ENCODE measurements around the gene SDR42E1. TPM values are rescaled to one million over a fixed set of nuclear protein-coding genes. Genes with fewer than 3 reads are reported as not detected.
A peak's percentile ranks its signal among the peaks of the same experiment; 100 is the strongest.
"Not testable (repeated sequence)": the region's sequence is repeated elsewhere in the genome, so short reads cannot be mapped to it uniquely, and the experiment has no call there.

Gene SDR42E1
- total RNA-seq, 1 donor = 1.4 TPM

DNA sequence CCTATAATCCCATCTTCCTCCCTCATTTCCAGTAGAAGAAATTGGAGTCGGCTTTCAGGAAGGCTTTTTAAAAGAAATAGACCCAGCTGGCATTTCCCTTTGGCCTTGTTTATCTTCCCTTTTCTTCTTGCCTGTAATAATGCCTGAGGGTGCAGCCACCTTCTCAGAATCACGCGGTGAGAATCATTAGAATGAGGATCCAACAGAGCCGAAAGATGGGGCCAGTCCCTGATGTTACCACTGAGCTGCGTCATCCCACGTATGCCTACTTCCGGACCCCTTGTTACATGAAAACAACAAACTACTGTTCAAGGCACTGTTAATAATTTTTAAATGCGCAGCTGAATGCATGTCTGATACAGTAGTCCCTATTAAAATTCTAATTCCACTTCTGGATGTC is 24.1 kb downstream of the SDR42E1 start:
- Histone ChIP-seq H3K36me3 (ENCODE audit: insufficient read depth, low read length) (no peaks in the 10 kb centered on the region), H3K4me3 (ENCODE audit: insufficient read depth, low read length) (no peak overlapping the region)
- TF ChIP-seq, protein P1, sequence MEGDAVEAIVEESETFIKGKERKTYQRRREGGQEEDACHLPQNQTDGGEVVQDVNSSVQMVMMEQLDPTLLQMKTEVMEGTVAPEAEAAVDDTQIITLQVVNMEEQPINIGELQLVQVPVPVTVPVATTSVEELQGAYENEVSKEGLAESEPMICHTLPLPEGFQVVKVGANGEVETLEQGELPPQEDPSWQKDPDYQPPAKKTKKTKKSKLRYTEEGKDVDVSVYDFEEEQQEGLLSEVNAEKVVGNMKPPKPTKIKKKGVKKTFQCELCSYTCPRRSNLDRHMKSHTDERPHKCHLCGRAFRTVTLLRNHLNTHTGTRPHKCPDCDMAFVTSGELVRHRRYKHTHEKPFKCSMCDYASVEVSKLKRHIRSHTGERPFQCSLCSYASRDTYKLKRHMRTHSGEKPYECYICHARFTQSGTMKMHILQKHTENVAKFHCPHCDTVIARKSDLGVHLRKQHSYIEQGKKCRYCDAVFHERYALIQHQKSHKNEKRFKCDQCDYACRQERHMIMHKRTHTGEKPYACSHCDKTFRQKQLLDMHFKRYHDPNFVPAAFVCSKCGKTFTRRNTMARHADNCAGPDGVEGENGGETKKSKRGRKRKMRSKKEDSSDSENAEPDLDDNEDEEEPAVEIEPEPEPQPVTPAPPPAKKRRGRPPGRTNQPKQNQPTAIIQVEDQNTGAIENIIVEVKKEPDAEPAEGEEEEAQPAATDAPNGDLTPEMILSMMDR (IDR thresholded peaks at IDR 0.05; ENCODE audit: extremely low read depth, low read depth, low read length) = no peak

DNA sequence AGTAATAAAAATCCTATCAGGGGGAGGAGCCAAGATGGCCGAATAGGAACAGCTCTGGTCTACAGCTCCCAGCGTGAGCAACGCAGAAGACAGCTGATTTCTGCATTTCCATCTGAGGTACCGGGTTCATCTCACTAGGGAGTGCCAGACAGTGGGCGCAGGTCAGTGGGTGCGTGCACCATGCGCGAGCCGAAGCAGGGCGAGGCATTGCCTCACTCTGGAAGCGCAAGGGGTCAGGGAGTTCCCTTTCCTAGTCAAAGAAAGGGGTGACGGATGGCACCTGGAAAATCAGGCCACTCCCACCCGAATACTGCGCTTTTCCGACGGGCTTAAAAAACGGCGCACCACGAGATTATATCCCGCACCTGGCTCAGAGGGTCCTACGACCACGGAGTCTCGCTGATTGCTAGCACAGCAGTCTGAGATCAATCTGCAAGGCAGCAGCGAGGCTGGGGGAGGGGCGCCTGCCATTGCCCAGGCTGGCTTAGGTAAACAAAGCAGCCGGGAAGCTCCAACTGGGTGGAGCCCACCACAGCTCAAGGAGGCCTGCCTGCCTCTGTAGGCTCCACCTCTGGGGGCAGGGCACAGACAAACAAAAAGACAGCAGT is 33.8 kb downstream of the SDR42E1 start:
- not testable (repeated sequence) for H3K79me2 ChIP-seq (ENCODE audit: insufficient read depth, low read length); H3K27me3 ChIP-seq (ENCODE audit: insufficient read depth, low read length); H3K4me2 ChIP-seq (ENCODE audit: insufficient read depth, low read length); H3K9me3 ChIP-seq (ENCODE audit: low read depth, low read length); H3K27ac ChIP-seq (ENCODE audit: low read depth, low read length); H2AFZ ChIP-seq (ENCODE audit: low read length); H3K4me1 ChIP-seq (ENCODE audit: insufficient read depth, low read length); H3K36me3 ChIP-seq (ENCODE audit: insufficient read depth, low read length); H4K20me1 ChIP-seq (ENCODE audit: insufficient read depth, low read length); DNase-seq (ENCODE audit: insufficient read length, low spot score, missing footprints); H3K4me3 ChIP-seq (ENCODE audit: insufficient read depth, low read length)

More for the DNA sequence above, 24.1 kb downstream of the SDR42E1 start:
- Histone ChIP-seq H3K27me3 (ENCODE audit: insufficient read depth, low read length) (no peaks in the 10 kb centered on the region), H4K20me1 (ENCODE audit: insufficient read depth, low read length) (no peaks in the 10 kb centered on the region), H3K4me2 (ENCODE audit: insufficient read depth, low read length) (no peak overlapping the region), H2AFZ (ENCODE audit: low read length) (no peak overlapping the region), H3K27ac (ENCODE audit: low read depth, low read length) (no peak overlapping the region), H3K4me1 (ENCODE audit: insufficient read depth, low read length) (no peaks in the 10 kb centered on the region), H3K9me3 (ENCODE audit: low read depth, low read length) (no peaks in the 10 kb centered on the region), H3K79me2 (ENCODE audit: insufficient read depth, low read length) (no peaks in the 10 kb centered on the region)
- no peak for DNase-seq (ENCODE audit: insufficient read length, low spot score, missing footprints)

DNA sequence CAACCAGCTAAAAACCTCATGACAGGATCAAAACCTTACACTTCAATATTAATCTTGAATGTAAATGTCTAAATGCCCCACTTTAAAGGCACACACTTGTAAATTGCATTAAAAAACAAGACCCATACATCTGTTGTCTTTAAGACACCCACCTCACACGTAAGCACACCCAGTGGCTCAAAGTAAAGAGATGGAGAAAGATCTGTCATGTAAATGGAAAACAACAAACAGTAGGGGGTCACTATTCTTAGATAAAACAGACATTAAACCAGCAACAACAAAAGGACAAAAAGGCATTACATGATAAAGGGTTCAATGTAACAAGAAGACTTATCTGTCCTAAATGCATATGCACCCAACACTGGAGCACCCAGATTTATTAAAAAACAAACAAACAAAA is 35.6 kb downstream of the SDR42E1 start:
- Histone ChIP-seq H3K4me3 (ENCODE audit: insufficient read depth, low read length) (no peak overlapping the region), H3K27ac (ENCODE audit: low read depth, low read length) (no peak overlapping the region), H3K79me2 (ENCODE audit: insufficient read depth, low read length) (no peaks in the 10 kb centered on the region), H3K36me3 (ENCODE audit: insufficient read depth, low read length) (no peaks in the 10 kb centered on the region), H3K4me1 (ENCODE audit: insufficient read depth, low read length) (no peaks in the 10 kb centered on the region), H3K9me3 (ENCODE audit: low read depth, low read length) (peaks cover 4% of the 10 kb centered on the region), H2AFZ (ENCODE audit: low read length) (no peak overlapping the region), H3K4me2 (ENCODE audit: insufficient read depth, low read length) (no peak overlapping the region), H4K20me1 (ENCODE audit: insufficient read depth, low read length) (no peaks in the 10 kb centered on the region), H3K27me3 (ENCODE audit: insufficient read depth, low read length) (no peaks in the 10 kb centered on the region)
- no peak for DNase-seq (ENCODE audit: insufficient read length, low spot score, missing footprints)
- TF ChIP-seq, protein P1 (IDR thresholded peaks at IDR 0.05; ENCODE audit: extremely low read depth, low read depth, low read length) = no peak

DNA sequence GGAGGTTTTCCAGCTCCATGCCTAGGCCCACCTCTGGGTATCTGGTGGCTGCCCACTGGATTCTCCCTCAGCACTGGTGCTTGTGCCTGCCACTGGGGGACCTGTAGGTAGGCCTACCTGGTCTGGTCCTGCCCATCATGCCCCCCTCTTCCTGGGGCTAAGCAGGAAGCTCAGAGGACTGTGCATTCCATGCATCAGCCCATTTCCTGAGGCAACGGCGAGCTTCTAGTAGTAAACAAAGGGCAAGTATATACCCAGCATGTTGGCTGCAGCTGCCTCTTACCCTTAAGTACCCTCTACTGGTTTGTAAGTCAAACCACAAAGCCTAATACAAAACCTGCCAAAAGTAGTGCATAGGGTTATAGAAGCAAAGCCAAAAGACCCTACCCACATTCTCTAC is 37.5 kb downstream of the SDR42E1 start:
- H3K4me3 ChIP-seq (ENCODE audit: insufficient read depth, low read length) = no peak overlapping the region
- no peak overlapping the region for H3K4me2 ChIP-seq (ENCODE audit: insufficient read depth, low read length)
- peaks cover 4% of the 10 kb centered on the region for H3K9me3 ChIP-seq (ENCODE audit: low read depth, low read length)
- TF ChIP-seq, protein P1 (IDR thresholded peaks at IDR 0.05; ENCODE audit: extremely low read depth, low read depth, low read length) = no peak
- no peaks in the 10 kb centered on the region for H3K27me3 ChIP-seq (ENCODE audit: insufficient read depth, low read length)
- no peaks in the 10 kb centered on the region for H3K36me3 ChIP-seq (ENCODE audit: insufficient read depth, low read length)
- peak; percentile 45 for DNase-seq (ENCODE audit: insufficient read length, low spot score, missing footprints)
- no peak overlapping the region for H3K27ac ChIP-seq (ENCODE audit: low read depth, low read length)
- H3K4me1 ChIP-seq (ENCODE audit: insufficient read depth, low read length) = no peaks in the 10 kb centered on the region
- no peaks in the 10 kb centered on the region for H4K20me1 ChIP-seq (ENCODE audit: insufficient read depth, low read length)
- no peak overlapping the region for H2AFZ ChIP-seq (ENCODE audit: low read length)
- H3K79me2 ChIP-seq (ENCODE audit: insufficient read depth, low read length) = no peaks in the 10 kb centered on the region
